Nephron (organoid): ENCODE measurements around the gene CCDC12.

Experiments used
- H3K27ac Mint-ChIP-seq, 3 experiments: 2 replicates each; pipeline ENCODE4 v1.8.0; 2020; ENCODE audit warnings: mixed read lengths in 3 of 3, mild to moderate bottlenecking in 2 of 3, moderate library complexity in 1 of 3
- H3K27me3 Mint-ChIP-seq: 2 replicates; pipeline ENCODE4 v1.8.0; 2021; ENCODE audit warnings: low read depth, mild to moderate bottlenecking, moderate library complexity, mixed read lengths
- H3K36me3 Mint-ChIP-seq: 2 replicates; pipeline ENCODE4 v1.8.0; 2020; ENCODE audit warnings: low read depth, mixed read lengths
- H3K4me1 Mint-ChIP-seq: 2 replicates; pipeline ENCODE4 v1.8.0; 2020; ENCODE audit warnings: mixed read lengths
- H3K4me3 Mint-ChIP-seq, 3 experiments: 2 replicates each; pipeline ENCODE4 v1.8.0; 2020; ENCODE audit warnings: mild to moderate bottlenecking in 3 of 3, mixed read lengths in 3 of 3, moderate library complexity in 2 of 3
- H3K9me3 Mint-ChIP-seq: 2 replicates; pipeline ENCODE4 v1.8.0; 2020; ENCODE audit warnings: mixed read lengths
- CTCF ChIP-seq, 3 experiments: fragments of 200-600 bp; sonication (generic); IDR thresholded peaks; one replicate each; pipeline ENCODE4 v1.5.0; 2021; ENCODE audit warnings: antibody characterized with exemption in 3 of 3; ENCODE audit not compliant: unreplicated experiment in 3 of 3

The CCDC12 gene

GRCh38 chr3:46906471-46907058 lies 70.0 kb downstream of the CCDC12 start:
- no peak for TF ChIP-seq CTCF (IDR thresholded peaks at IDR 0.05; ENCODE audit: unreplicated experiment in 3 of 3)
- H3K27me3 Mint-ChIP-seq: no peaks in the 10 kb centered on the region
- no peaks in the 10 kb centered on the region for H3K36me3 Mint-ChIP-seq
- H3K4me1 Mint-ChIP-seq: peaks cover 4% of the 10 kb centered on the region
- H3K27ac Mint-ChIP-seq: no peak overlapping the region
- no peaks in the 10 kb centered on the region for H3K9me3 Mint-ChIP-seq
- no peak overlapping the region for H3K4me3 Mint-ChIP-seq

- no peak for TF ChIP-seq CTCF (IDR thresholded peaks at IDR 0.05; ENCODE audit: unreplicated experiment in 3 of 3)
- Mint-ChIP-seq H3K27ac (no peak overlapping the region), H3K4me3 (no peak overlapping the region), H3K36me3 (no peaks in the 10 kb centered on the region), H3K9me3 (no peaks in the 10 kb centered on the region), H3K4me1 (peaks cover 4% of the 10 kb centered on the region), H3K27me3 (no peaks in the 10 kb centered on the region)
Measured at GRCh38 chr3:46905661-46906451, 70.7 kb downstream of the CCDC12 start.

GRCh38 chr3:46905213-46905560 lies 71.4 kb downstream of the CCDC12 start:
- Mint-ChIP-seq H3K27ac (no peak overlapping the region), H3K4me3 (no peak overlapping the region), H3K27me3 (no peaks in the 10 kb centered on the region), H3K9me3 (no peaks in the 10 kb centered on the region), H3K4me1 (peaks cover 4% of the 10 kb centered on the region), H3K36me3 (no peaks in the 10 kb centered on the region)
- TF ChIP-seq CTCF (IDR thresholded peaks at IDR 0.05; ENCODE audit: unreplicated experiment in 3 of 3): no peak

GRCh38 chr3:46904303-46905212 lies 72.0 kb downstream of the CCDC12 start:
- Mint-ChIP-seq H3K27me3 (no peaks in the 10 kb centered on the region), H3K4me1 (peaks cover 3% of the 10 kb centered on the region), H3K36me3 (no peaks in the 10 kb centered on the region), H3K27ac (peak overlapping the region in 2 of 3 experiments; percentile 18 to 38), H3K9me3 (no peaks in the 10 kb centered on the region), H3K4me3 (no peak overlapping the region)
- no peak for TF ChIP-seq CTCF (IDR thresholded peaks at IDR 0.05; ENCODE audit: unreplicated experiment in 3 of 3)

- Mint-ChIP-seq H3K9me3 (no peaks in the 10 kb centered on the region), H3K4me1 (no peaks in the 10 kb centered on the region), H3K36me3 (peaks cover 6% of the 10 kb centered on the region), H3K4me3 (no peak overlapping the region), H3K27me3 (no peaks in the 10 kb centered on the region), H3K27ac (no peak overlapping the region)
- TF ChIP-seq CTCF (IDR thresholded peaks at IDR 0.05; ENCODE audit: unreplicated experiment in 3 of 3): no peak
Measured at GRCh38 chr3:46903341-46904302, 72.9 kb downstream of the CCDC12 start.
